ENCODE data around the gene CHPT1. TPM values are rescaled to one million over a fixed set of nuclear protein-coding genes. Genes with fewer than 3 reads are reported as not detected.

CHPT1 gene
- total and polyA plus RNA-seq, 9 of the 15 experiments (the other 6 are each of a cell fraction or from before 2014, with no cell fraction given), result 15.3 to 210 (median 91.9) TPM

- Histone ChIP-seq H3K9ac (ENCODE audit: insufficient read depth in 1 of 2, low read depth in 2 of 2, low read length in 2 of 2) (no peak overlapping the region), H3K36me3 (ENCODE audit: control insufficient read depth, insufficient read depth, low read length) (peaks cover 55% of the 10 kb centered on the region), H3K27ac (ENCODE audit: extremely low read depth, low read depth, low read length) (no peak overlapping the region), H3K79me2 (ENCODE audit: control insufficient read depth, insufficient read depth, low read length) (no peaks in the 10 kb centered on the region), H3K4me1 (replicated peaks in 1 of 2; ENCODE audit: control insufficient read depth in 2 of 2, insufficient read depth in 2 of 2, low read length in 2 of 2) (no peaks in the 10 kb centered on the region), H3K9me1 (ENCODE audit: control insufficient read depth, insufficient read depth, low read length) (no peaks in the 10 kb centered on the region), H3K4me2 (ENCODE audit: insufficient read depth, low read length) (no peak overlapping the region), H3K9me3 (replicated peaks; ENCODE audit: control insufficient read depth, insufficient read depth, low read depth, low read length) (no peaks in the 10 kb centered on the region), H4K20me1 (replicated peaks; ENCODE audit: control insufficient read depth, insufficient read depth, low read length) (no peaks in the 10 kb centered on the region), H3K27me3 (ENCODE audit: control insufficient read depth in 2 of 2, insufficient read depth in 2 of 2, low read length in 2 of 2) (no peaks in the 10 kb centered on the region), H3K4me3 (no peak overlapping the region), H2AFZ (ENCODE audit: low read depth, low read length) (no peak overlapping the region)
- ChIA-PET POLR2A (interaction anchor here (0.9 kb wide), 1 partner anchor 31 kb away, joined by 3 read pairs; no protein-coding TSS in a partner anchor), CTCF (ENCODE audit: low intra/inter-chr PET ratio) (no interaction called here)
- no peak for DNase-seq (ENCODE audit: extremely low read depth in 1 of 4, low spot score in 3 of 4)
- 85% methylated on average over 4 of the region's 4 CpGs for WGBS (ENCODE audit: insufficient coverage, low coverage, missing lambda C conversion rate)
- peak; percentile 46 for FAIRE-seq
- no peak for TF ChIP-seq PHF20 (IDR thresholded peaks at IDR 0.05; ENCODE audit: partially characterized antibody)
- TF ChIP-seq MEF2D (tag; conservative IDR thresholded peaks at IDR 0.05; ENCODE audit: low read depth), result no peak
- no peak for ATAC-seq
- in situ Hi-C loops (cut with MboI), result loop anchor here (5.0 kb wide), 1 partner anchor 349 kb away; no protein-coding TSS in a partner anchor
- intact Hi-C loops (cut with micrococcal nuclease), result no loop called here
- BruUV-seq (replicated peaks), result no TSS peak
Observed at GRCh38 chr12:101761781-101762180, 64.3 kb downstream of the CHPT1 start.

- Histone ChIP-seq H3K27me3 (ENCODE audit: control insufficient read depth in 2 of 2, insufficient read depth in 2 of 2, low read length in 2 of 2) (no peaks in the 10 kb centered on the region), H3K36me3 (ENCODE audit: control insufficient read depth, insufficient read depth, low read length) (peaks cover 57% of the 10 kb centered on the region), H3K4me2 (ENCODE audit: insufficient read depth, low read length) (no peak overlapping the region), H3K4me3 (no peak overlapping the region), H3K9me1 (ENCODE audit: control insufficient read depth, insufficient read depth, low read length) (no peaks in the 10 kb centered on the region), H3K9ac (ENCODE audit: insufficient read depth in 1 of 2, low read depth in 2 of 2, low read length in 2 of 2) (no peak overlapping the region), H3K9me3 (replicated peaks; ENCODE audit: control insufficient read depth, insufficient read depth, low read depth, low read length) (no peaks in the 10 kb centered on the region), H3K27ac (ENCODE audit: extremely low read depth, low read depth, low read length) (no peak overlapping the region), H2AFZ (ENCODE audit: low read depth, low read length) (no peak overlapping the region), H3K79me2 (ENCODE audit: control insufficient read depth, insufficient read depth, low read length) (no peaks in the 10 kb centered on the region), H3K4me1 (replicated peaks in 1 of 2; ENCODE audit: control insufficient read depth in 2 of 2, insufficient read depth in 2 of 2, low read length in 2 of 2) (no peaks in the 10 kb centered on the region), H4K20me1 (replicated peaks; ENCODE audit: control insufficient read depth, insufficient read depth, low read length) (no peaks in the 10 kb centered on the region)
- ATAC-seq (peak; percentile 59), DNase-seq (ENCODE audit: extremely low read depth in 1 of 4, low spot score in 3 of 4) (no peak), FAIRE-seq (peak; percentile 32)
- CTCF ChIA-PET (ENCODE audit: low intra/inter-chr PET ratio), result no interaction called here
- POLR2A ChIA-PET, result interaction anchor here (0.9 kb wide), 1 partner anchor 16 kb away, joined by 3 read pairs; no protein-coding TSS in a partner anchor
- BruUV-seq (replicated peaks), result no TSS peak
- TF ChIP-seq, protein P1, sequence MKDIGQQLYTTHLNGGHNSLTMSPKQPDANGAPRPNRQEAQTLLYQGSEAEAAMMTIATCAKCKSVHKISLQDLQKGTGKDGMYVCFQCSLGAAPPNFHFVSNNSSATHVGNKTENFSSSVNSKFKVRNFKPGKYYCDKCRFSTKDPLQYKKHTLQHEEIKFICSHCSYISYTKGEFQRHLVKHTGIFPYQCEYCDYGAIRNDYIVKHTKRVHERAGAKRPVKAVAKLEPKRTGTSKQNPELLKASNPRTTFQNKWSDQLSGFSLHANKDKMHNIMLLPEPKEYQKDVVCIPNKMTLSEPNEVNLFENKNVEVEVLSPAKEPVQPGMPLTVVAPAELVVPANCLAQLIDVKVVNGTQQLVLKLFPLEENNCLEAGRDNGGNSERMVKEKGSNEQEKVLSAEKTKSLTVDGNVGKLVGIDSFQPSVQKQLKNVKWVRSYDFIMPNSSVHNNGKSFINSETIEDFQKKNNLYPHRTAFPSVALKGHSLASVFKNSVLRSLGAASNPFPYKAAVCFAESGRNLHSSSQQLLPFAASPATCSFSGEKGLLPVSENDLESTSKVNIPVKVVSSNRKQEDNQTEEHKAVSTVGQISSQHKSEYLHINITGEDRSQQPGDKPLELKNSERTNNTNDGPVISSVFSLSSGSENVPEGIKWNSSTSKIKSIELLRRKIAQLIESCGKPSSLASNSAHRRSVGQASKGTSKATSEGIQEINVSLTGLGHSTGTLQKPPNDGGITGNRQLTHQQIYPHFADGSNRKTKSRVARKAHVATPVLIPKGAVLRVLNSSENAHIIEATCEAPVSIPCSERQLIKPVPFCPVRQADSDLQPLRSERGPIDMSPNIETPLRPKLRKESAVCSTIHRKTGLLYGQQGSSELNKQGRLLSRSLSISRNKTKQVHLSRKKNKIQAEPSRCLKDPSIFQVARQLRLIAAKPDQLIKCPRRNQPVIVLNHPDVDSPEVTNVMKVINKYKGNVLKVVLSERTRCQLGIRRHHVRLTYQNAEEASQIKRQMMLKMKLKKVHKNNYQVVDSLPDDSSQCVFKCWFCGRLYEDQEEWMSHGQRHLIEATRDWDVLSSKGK (CRISPR knock-in tag; IDR thresholded peaks at IDR 0.05), result no peak
- no peak for TF ChIP-seq ZNF274 (IDR thresholded peaks at IDR 0.05; ENCODE audit: borderline replicate concordance, low read depth, low read length)
- TF ChIP-seq ZC3H11A (IDR thresholded peaks at IDR 0.05; ENCODE audit: low read depth, low read length), result no peak
- no peak for TF ChIP-seq HDAC6 (IDR thresholded peaks at IDR 0.05; ENCODE audit: low read depth, low read length)
- TF ChIP-seq HNRNPUL1 (IDR thresholded peaks at IDR 0.05; ENCODE audit: low read length), result no peak
- TF ChIP-seq, protein P2, sequence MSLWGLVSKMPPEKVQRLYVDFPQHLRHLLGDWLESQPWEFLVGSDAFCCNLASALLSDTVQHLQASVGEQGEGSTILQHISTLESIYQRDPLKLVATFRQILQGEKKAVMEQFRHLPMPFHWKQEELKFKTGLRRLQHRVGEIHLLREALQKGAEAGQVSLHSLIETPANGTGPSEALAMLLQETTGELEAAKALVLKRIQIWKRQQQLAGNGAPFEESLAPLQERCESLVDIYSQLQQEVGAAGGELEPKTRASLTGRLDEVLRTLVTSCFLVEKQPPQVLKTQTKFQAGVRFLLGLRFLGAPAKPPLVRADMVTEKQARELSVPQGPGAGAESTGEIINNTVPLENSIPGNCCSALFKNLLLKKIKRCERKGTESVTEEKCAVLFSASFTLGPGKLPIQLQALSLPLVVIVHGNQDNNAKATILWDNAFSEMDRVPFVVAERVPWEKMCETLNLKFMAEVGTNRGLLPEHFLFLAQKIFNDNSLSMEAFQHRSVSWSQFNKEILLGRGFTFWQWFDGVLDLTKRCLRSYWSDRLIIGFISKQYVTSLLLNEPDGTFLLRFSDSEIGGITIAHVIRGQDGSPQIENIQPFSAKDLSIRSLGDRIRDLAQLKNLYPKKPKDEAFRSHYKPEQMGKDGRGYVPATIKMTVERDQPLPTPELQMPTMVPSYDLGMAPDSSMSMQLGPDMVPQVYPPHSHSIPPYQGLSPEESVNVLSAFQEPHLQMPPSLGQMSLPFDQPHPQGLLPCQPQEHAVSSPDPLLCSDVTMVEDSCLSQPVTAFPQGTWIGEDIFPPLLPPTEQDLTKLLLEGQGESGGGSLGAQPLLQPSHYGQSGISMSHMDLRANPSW (CRISPR knock-in tag; IDR thresholded peaks at IDR 0.05), result no peak
- TF ChIP-seq MTF1 (CRISPR knock-in tag; IDR thresholded peaks at IDR 0.05; ENCODE audit: borderline replicate concordance), result no peak
- 58% methylated on average over 6 of the region's 6 CpGs for WGBS (ENCODE audit: insufficient coverage, low coverage, missing lambda C conversion rate)
- intact Hi-C loops (cut with micrococcal nuclease), result no loop called here
- in situ Hi-C loops (cut with MboI), result loop anchor here (5.0 kb wide), 1 partner anchor 351 kb away; no protein-coding TSS in a partner anchor
Observed at GRCh38 chr12:101763246-101763931, 65.9 kb downstream of the CHPT1 start.

All from K562 (cell line).